GM18499 (cell line): Measurements from ENCODE around the gene TRPM3.

Source experiments
- ATAC-seq: cut with Tn5 transposase; IDR thresholded peaks from one replicate; pipeline ENCODE4 v1.9.1; 2021; ENCODE audit warnings: moderate number of reproducible peaks; ENCODE audit not compliant: insufficient read depth, unreplicated experiment

The TRPM3 gene

DNA sequence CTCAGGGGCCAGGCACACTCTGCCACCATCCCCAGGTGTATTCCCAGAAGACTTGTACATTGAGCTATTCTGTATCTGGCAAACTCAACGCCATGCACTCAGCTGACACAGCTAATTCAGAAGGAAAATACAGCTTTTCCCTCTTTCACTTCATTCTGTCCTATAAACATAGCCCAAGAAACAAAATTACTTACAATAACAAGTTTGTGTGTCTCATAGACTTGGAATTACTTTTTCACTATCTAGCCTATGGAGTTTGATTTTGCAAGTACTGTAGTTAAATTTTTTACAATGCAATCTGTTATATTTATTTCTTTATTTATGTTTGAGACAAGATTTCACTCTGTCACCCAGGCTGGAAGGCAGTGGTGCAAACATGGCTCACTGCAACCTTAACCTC, 581.9 kb downstream of the TRPM3 start:
- no peak for ATAC-seq

DNA sequence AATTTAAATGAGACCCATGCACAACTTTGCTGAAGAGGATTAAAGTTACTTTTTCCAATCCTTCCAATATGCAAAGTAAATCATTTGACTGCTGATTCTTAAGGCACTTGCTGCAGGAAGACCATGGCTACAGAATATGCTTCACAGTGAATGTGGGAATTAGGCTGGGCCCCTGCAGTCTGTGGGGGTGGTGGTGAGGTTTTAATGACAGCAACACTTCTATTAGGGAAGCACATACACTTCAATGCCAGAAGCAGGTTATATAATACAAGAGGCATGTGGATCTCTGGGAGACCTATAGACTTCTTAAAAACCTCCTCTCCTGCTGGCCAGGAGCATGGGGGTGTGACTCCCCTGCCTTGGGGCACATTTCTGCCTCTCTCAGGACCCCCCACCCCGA, 582.4 kb downstream of the TRPM3 start:
- ATAC-seq: no peak

DNA sequence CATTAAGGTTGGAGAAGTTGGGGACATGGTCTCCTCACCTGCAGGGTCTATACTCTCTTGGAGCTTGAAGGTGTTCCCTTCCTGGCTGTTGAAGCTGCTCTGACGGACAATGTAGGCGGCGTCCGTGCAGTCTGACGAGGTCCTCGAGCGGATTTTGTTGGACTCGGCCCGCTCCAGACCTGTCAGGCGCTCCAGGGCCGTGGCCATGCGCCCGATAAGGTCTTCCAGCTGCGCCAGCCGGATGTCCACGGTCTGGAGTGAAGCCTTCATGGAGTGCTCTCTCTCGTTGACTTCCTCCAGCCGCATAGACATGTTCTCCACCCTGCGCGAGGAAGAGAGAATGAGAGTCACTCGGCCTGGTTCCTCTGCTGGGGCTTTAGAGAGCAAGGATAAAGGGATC, 584.3 kb downstream of the TRPM3 start:
- ATAC-seq: no peak

DNA sequence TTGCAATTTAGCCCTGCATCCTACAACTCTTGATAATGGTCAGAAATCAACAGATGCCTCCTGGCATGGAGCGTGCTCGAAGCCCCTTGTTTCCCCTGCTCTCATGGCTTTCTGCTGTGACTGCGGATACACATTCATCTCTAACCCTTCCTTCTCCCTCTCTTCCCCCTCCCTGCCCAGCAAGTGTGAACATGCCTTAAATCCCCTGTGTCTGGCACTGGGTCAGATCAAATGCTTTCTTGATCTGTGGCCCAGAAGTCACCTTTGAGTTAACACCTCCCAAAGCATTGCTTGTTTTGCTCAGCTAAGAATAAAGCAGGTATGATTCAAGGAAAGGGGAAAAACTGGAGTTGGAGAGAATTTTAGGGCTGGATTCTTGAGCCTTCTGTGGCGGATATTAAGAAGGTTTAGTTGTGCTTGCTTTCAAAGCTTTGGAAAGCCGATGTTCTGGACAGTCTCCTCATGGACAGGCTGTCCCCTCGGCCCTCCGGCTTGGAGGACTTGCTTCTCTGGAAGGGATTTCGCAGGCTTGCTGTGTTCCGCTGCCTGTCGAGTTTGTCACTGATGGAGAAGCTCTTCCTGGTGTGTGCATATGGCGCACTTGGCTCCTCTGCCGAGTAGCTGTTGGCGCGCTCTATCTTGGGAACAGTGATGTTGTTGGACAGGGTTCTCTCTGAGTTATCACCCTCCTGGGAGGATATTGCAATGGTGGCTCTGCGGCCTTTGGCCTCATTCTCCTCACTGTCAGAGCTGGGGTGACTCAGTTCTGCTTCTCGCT, 585.7 kb downstream of the TRPM3 start:
- no peak for ATAC-seq

DNA sequence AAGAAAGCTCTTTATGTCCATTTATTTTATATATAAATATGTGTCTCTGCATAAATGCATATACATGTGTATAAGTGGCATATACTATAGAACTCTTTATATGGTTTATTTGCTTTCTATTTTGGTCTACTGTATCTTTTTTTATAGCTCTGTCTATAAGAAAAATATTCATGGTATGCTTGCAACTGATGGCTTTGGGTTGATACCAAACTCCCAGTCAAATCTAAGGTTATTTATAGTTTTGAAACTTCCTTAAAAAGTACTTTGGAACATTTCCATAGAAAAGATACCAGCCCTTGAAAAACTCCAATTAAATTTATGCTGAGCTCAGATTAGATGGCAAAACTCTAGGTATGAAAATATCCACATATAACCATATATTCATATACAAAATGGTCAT, 587.0 kb downstream of the TRPM3 start:
- ATAC-seq: no peak

DNA sequence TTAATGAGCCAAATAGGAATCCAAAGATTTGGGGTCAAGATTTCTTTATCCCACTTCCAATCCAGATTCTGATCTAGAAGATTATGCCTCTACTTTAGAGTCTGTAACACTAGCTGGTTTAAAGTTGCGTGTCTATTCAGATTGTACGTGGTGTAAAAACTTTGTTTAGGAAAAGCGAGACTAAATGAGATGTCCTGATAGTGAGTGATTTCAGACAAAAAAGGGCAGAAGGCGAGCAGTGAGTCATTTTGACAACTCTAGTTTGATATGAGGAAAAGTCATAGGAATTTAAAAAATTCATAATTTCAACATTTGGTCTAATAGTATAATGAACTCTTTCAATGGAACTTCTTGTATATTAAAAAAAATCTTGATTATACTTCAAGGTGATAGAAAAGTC, 587.4 kb downstream of the TRPM3 start:
- no peak for ATAC-seq

DNA sequence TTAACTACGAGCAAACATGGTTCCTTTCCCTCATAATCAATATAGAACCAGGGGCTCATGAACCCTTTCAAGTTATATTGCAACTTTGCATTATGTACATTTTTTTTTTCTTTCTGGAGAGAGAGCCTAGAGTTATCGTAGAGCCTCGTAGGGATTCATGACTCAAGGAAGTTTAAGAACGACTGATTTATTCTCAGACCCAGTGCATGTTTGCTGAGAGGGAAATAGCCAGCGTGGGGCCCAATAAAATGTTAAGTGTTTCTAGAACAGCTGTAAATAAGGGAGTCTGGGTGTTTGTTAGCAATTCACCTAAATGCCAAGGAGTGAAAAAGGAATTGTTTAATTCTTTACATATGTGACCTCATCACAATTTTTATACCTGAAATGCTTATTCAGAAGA, 587.9 kb downstream of the TRPM3 start:
- ATAC-seq: no peak

DNA sequence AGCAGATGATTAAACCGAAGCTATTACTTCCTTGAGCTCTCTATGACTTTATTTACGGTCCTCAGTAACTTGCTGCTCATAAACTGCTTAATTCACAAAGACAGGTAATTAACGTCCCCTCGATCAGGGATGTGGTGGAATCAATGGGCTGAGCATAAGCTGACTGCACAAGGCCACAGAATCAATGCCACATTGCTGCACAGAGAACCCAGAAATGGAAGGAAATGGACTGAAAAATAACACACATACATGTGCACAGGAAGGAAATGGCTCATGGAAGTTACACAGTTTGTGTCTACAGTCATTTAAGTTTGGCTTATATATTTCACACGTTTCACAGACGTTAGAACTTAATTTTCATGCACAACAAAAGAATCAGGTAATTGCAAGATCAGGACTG, 588.7 kb downstream of the TRPM3 start:
- ATAC-seq: no peak

DNA sequence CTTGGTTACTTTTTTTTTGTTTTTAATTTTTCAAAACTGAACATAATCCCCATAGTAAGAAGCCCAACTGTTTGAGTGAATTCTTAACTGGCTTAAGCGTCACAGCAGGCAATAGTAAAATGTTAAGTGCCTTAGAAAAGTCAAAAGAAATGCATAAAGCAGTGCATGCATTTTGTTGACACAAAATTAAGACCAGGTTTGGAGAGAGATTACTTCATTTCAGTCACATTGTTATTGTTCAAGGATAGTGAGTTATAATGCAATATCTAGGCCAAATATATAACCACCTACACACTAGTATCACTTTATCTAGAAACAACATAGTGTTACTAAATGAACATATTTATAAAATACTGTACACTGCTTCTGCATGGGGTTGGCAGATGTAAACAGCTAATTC, 590.1 kb downstream of the TRPM3 start:
- ATAC-seq: no peak

DNA sequence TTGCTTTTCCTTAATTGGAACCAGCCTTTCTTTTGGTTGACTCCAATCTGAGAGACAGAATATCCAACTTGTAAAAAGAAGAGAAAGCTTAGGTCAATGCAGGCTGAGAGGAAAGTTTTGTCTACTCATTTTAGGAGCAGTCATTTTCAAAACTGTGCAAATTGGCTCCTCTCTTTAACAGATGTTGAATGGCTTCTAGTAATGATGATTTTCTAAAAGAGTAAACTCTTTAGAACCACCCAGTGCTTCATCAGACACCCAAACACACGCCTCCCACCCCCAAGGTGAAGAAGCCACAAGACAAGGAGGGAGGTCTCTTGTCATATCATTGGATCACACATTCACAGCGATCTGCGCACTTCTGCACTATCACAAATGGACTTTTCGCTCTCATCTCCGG, 590.7 kb downstream of the TRPM3 start:
- no peak for ATAC-seq

DNA sequence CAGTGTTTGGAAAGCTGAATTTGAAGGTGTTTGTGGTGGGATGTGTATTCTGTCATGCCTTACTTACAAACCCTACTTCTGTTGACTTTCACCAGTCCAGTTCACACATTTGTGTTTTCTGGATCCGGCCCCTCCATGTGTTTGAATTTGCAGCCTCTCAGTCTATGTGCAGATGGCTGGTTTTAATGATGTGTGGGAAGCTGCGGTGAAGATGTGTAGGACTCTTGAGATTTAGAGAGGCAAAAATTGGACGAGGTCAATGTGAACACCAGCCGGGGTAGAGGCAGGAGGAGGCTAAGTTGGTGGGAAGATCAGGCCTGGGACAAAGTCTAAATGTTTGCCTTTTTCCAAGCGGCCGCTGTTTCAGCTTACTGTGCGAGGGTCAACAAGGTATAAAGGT, 591.6 kb downstream of the TRPM3 start:
- ATAC-seq: no peak

DNA sequence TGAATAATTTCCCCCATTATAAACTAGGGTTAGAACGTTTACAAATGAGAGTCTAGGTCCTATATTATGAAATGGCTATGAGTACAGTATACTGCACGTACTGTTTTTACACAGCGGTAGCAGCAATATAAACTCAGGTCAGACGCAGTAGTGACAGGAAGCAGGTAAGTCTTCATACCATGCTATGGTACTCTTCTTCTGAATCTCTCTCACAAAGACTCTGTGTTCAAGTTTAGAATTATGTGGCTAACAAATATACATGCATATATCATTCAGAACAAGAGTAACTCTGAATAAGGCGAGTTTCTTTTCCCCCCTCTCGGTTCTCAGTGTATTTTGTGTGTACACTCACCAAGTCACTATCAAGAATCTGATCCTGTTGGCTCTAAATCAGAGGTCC, 592.0 kb downstream of the TRPM3 start:
- no peak for ATAC-seq

DNA sequence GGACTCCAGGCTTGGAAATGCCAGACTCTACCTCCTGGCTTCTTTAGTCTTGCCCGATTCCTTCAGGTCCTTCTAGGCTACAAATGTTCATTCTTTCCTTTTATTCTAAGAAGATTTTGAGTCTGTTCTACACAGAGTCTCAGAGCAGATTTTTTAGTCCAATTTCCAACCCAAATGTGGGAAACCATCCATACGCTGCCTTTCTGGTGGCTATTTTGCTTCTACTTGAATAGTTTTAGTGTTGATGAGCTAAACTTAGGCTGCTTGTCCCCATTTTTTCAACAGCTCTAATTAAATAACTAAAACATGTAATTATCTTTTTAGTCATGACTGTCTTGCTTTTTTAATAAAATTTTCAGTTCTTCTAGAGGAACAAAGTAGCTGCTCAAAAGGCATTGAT, 594.5 kb downstream of the TRPM3 start:
- ATAC-seq: no peak

DNA sequence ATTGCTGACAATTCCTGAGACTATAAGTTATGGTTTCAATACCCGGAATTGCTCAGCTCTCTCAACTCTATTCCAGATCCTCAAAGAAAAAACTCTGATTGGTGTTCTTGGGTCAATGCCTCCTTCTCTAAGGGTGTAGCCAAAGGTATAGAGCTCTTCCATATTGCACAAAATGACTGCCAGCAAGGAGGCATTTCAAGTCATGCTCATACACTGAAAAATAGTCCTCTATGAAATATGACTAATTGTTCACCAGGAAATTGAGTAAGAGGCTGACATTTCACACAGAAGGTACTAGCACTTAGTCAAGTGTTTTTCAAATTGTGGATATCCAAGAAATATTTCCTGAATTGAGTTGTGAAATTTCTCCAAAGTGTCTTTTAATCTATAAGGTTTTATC, 595.9 kb downstream of the TRPM3 start:
- ATAC-seq: no peak

DNA sequence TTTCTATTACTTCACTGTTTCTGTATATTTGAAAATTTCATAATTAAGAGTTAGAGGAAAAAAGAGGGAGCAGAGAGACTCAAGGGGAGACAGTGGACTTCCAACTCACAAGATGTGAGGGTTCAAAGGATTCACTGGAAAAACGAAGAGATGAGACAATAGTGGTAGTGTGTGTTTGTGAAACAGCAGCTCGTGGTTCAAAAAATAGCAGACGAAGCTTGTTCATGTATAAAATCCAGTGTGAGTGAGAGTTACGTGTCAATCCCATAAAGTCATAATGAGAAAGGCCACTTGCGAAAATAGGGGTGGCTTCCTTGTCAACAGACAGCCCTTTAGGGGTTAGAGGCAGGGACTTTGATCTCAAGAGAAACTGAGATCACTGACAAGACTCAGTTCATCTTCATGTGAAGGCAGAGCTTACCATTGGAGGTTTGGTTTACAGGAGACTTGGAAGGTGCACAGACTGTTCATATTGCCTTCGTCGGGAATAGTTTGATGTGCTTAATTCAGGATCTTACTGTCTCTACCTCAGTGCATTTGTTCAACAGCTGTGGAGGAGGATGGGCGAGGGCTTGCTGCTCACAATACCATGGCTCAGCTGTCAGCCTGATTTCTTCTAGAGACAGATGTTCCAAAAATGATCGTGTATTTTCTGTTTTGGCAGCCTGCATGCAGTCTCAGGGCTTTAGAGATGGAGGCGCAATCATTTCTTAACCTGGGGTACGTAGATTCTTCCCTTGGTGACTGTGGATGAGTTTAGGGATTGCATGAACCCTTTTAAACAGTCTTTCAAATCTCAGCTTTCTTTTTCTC, 601.3 kb downstream of the TRPM3 start:
- ATAC-seq: no peak

DNA sequence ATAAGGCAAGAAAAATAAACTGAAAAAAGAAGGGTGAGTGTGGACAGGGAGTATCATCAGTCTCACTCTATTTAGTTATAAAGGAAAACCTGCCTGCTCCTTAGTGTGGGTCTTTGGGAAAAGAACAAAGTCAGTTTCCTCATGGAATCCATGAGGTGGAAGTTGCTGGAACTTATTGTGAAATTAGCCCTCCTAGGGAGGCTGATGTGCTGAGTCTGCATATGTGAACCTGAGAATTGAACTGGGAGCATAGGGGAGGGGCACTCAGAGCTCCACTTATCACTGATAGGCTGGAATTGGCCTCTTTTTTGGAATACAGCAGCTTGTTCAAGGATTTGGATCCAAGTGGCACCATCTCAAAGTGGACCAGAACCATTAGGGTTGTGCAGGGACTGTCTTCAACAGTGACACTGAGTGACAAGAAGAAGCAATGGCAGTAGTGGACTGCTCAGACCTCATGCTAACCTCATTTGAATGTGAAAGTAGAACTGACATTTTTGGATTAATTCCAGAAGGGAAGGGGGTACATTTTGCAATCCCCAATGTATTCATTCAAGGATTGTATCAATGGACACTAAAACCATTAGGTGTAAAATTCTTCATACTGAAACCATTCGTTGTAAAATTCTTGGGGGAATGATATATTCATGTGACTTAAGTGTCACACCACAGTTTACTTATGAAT, 603.4 kb downstream of the TRPM3 start:
- no peak for ATAC-seq

DNA sequence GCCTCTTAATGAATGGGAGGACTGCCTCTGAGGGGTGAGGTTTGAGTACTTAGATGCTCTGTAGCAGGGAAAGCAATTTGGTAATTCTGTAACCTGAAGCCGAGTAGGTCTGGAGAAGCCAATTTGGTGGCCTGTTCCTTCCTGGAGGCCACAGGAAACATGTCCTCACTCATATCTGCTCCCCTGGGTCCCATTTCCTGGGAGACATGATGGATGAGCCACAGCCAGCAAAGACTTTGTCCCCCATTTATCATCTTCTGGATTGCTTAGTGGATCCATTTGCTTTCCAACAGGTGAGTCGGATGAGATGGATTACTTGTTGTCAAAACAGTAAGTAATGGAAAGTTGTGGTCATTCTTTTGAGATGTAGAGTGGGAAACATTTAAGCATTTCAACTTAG, 607.1 kb downstream of the TRPM3 start:
- no peak for ATAC-seq

DNA sequence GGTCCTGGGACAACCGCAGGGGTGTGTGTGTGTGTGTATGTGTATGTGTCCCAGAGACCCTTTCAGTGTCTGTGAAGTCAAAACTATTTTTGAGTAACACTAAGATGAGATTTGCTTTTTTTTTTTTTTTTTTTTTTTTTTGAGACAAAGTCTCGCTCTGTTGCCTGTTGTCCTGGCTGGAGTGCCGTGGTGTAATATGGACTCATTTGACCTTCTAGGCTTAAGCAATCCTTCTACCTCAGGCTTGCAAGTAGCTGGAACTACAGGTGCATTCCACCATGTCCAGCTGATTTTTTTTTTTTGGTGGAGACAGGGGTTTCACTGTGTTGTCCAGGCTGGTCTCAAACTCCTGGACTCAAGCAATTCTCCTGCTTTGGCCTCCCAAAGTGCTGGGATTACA, 609.6 kb downstream of the TRPM3 start:
- ATAC-seq: no peak

DNA sequence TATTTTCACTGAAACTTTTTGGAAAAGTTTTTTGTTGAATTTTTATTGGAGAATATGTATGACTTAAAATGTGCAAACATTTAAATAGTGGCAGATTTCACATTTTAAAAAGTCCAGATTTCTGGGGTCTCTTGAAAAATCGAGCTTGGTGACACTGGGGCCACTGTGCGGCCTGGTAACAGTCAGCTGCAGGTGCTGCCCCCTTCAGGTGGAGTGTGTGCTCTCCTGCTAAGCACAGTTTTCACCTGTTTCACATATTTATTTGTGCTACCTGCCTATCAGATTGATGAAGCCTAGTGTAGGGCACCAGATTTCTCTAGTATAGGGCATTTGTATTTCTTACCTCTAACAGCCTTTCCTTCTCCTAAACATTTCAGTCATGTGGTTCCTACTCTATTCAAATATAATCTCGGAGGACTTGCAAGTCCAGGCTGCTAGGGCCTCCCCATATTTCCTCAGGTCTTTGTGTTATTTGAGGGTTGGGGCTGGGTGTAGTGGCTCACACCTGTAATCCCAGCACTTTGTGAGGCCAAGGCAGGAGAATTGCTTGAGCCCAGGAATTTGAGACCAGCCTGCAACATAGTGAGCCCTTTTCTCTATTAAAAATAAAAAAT, 611.2 kb downstream of the TRPM3 start:
- no peak for ATAC-seq

DNA sequence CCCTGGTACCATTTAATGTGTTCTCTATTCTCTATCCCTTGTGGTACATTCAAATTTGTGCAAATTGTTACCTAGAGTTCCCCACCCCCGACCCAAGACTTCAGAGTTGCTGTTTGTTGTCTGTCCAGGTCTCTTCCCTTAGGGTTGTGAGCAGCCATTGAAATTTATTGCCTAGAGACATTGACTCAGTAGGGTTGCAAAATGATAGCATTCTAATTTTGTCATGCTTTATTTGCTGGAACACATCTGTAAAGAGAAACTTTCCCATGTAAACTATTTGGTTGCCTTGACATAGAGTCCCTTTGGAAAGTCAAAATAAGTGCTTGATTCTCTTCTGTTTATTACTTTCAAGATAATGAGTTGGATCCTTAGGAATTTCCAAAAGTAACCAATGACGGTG, 615.3 kb downstream of the TRPM3 start:
- ATAC-seq: no peak

DNA sequence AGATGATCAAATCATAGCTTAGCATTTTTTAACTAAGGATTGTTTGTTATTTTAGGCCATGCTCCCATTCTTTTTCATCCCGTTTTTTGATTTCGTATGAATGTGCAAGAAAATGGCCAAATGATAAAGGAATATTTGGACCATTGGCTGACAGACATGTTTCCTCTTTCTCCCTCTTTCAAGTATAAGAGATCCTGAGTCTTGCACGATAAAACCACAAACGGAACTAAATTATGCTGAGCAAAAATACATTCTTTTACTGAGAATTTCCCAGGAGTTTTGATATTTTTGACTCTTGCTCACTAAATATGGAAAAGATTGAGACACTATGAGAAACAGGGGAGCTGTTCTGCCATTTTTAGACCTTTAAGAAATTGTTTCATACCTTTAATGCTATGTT, 616.6 kb downstream of the TRPM3 start:
- ATAC-seq: no peak
